GM18907 (cell line): Measurements from ENCODE around the gene STPG4.
"Not testable (repeated sequence)": the region's sequence is repeated elsewhere in the genome, so short reads cannot be mapped to it uniquely, and the experiment has no call there.

Experiments
- ATAC-seq: cut with Tn5 transposase; IDR thresholded peaks from one replicate; pipeline ENCODE4 v1.9.1; 2021; ENCODE audit warnings: mild to moderate bottlenecking, moderate library complexity; ENCODE audit not compliant: unreplicated experiment

STPG4 gene, protein sequence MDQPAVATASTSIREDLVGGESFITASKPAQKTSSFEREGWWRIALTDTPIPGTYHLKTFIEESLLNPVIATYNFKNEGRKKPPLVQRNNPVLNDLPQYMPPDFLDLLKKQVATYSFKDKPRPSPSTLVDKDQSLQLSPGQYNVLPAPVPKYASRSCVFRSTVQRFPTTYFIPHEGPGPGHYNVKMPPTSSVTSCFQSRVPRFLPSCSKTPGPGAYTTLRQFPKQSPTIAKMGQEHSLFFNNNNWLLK

DNA sequence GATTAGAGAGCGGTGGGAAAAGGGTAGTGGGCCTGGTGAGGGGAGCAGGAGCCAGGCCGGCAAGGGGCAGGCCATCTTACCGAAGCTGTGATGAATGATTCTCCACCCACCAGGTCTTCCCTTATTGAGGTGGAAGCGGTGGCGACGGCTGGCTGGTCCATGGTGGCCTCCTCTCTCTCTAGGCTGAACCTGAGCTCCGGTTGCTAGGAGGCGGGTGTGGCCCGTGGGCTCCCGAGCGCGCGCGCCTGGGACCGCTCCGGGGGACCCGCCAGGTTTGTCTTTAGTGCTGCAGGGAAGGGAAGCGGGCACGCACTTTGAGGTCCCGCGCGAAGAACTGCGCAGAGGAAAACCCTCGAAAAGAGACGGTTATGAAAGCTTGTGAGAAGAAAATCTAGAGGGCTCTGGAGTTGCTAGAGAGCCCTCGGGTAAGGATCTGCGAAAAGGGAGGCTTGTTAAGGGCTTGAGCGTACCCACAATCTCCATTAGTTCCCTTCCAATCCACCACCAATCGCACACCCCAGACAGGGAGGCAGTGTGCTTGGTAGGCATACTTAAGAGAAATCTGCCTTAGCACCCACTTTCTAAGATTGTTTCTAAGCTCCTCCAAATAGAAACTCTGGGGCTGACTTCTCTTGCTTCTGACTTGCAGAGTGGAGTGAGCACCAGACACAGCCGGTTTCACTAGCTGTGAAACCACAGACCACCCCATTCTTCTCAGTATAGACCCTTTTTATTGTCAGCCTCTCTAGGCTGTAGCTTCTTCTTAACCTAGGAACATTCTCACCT lies at the start of gene STPG4:
TSS of gene STPG4 (minus strand) at position 218 of the 786 bp plus-strand sequence. CDS start at position 161, 57 bp downstream.
- no peak for ATAC-seq

DNA sequence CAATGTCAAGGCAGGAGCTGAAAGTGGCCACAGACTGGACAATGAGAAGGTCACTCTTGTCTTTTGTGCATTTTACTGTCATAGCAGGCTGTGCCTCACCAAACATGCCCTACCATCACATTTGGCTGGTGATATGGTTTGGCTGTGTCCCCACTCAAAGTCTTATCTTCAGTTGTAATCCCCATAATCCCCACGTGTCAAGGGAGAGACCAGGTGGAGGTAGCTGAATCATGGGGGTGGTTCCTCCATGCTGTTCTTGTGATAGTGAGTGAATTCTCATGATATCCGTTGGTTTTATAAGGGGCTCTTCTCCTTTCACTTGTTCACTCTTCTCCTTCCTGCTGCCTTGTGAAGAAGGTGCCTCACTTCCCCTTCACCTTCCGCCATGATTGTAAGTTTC lies 49.6 kb upstream of the STPG4 start:
- no peak for ATAC-seq

DNA sequence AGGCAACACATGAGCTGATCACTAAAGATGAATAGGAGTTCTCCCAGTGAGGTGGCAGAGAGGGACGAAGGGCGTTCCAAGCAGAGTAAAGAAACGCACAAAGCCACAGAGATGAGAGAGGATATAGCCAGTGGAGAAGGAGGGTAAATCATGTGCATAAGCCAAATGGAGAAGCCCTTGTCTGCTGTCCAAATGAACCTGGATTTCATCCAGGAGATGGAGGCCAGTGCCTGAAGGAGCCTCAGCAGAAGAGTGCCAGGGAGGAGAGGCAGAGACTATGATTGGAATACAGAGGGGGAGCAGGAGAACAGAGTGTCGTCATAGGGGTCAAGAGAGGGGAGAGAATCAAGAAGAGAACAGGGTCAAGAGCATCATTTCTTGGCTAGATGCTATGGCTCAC lies 48.9 kb upstream of the STPG4 start:
- no peak for ATAC-seq

DNA sequence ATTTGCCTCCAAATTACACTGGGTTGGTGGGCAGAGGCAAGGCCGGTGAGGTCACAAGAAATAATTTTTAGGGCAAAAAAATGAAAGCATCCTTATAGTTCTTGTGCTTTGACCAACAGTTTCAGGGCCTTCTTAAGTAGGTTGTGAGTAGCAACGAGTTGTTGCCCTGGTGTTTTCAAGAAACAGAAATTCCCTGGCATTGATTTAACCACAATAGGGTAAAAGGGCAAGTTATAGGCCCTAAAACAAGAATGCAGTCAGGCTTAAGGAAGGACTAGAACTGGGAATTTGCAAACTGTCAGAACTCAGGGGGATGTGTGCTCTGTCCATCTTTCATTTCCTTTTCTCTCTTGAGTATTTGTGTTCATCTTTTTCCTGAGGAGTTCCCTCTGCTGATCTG lies 46.1 kb upstream of the STPG4 start:
- ATAC-seq: no peak

DNA sequence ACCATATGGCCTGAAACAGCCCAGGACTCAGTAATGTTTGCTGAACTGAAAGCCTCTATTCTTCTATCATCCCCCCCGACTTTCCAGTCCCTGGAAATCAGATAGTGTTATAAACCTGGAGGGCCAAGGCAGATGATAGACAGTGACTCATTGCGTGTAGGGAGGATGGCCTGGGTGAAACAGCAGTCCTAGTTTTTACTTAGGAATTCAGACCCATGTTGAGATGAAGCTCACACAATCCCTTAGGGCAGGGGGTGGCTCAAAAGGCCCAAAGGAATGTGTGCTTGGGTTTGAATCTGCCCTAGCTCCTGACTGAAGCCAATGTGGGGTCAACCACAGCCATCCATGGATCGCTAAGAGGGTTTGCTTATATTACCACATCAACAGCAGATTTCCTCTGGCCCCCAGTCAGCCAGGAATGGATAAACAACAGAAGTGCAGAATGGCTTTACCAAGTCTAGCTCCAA lies 43.9 kb upstream of the STPG4 start:
- ATAC-seq: no peak

DNA sequence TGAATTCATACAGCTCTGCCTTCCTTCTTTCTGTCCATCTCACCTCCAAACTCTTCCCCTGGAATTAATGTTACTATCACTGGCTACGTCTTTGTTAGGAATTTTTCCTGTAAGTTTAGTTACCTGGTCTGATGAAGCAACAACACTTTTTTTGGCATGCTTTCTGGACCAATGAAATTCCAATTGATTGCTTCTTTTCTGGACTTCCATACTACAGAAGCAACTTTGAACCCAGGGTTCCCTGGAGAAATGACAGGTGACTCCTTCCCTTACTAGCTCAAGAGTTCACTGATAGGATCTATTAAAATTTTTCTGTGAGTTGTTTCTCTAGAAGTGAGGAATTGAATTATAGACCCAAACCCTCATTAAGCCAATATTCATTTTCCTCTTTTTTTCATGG lies 41.4 kb upstream of the STPG4 start:
- ATAC-seq: no peak

DNA sequence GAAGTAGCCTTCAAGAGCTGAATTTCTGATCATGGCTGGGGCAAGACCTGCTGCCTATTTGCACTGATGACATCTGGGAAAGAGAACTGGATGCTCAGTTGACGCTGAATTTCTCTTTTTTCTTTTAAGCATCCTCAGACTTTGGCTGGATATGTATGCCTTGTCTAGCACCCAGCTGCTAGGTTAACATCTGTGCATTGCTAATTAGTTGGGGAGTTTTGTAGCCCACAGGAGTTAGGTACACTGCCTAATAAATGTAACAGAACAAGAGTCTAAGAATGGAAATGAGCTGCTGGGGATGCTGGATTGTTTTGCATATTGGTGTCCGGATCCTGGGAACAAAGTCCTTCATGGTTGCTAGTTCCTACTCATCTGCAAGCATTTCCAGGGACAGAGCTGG lies 40.9 kb upstream of the STPG4 start:
- no peak for ATAC-seq

DNA sequence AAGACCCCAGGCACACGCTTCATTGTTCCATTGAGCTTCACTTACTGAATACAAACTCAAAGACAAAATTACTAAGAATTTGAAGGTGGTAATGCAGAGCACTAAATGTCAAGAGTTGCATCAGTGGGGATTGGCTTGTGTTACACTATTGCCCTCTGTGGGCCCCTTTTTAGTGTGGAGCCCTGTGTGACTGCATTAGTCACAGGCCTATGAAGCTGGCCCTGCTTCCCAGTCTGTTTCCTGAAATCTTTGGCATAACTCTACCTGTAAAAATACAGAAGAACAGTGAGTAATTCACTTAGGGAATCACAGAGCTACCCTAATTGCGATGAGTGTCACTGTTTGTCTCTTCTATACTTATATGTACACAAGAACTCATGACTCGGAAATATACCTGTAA lies 40.0 kb upstream of the STPG4 start:
- ATAC-seq: no peak

DNA sequence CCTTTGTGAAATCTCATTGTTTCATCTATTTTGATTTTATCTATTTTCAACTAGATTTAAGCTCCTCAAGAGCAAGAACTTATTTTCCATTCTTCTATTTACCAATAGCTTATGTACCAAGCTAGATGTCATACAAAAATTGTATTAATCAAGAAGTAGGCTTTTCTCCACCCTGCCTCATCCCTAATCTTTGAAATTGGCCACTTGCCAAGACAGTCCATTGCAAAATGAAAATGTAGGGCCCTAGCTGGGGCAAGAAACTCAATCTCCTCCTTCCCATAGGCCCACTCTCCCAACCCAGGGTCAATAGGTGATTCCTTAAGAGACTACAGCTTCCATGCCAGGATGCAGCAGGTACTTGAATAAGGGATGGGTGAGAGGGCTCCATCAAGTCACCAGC lies 39.3 kb upstream of the STPG4 start:
- ATAC-seq: no peak

DNA sequence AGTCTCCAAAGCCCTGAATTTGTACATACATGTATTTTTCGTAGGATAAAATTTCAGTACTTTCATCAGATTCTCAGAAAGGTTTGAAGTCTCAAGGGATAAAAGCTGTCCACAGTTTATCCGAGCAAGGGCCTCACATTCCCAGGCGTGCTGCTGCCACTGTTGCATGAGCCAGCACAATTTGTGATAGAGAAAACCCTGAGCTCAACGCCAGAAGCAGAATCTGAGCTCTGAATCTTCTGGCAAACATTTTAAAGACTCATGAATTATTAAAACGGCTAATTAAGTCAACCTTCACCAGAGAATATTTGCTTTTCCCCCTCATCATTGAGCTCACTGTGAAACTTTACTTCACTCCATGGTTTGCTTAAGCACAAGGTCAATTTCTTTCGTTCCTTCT lies 38.5 kb upstream of the STPG4 start:
- no peak for ATAC-seq

DNA sequence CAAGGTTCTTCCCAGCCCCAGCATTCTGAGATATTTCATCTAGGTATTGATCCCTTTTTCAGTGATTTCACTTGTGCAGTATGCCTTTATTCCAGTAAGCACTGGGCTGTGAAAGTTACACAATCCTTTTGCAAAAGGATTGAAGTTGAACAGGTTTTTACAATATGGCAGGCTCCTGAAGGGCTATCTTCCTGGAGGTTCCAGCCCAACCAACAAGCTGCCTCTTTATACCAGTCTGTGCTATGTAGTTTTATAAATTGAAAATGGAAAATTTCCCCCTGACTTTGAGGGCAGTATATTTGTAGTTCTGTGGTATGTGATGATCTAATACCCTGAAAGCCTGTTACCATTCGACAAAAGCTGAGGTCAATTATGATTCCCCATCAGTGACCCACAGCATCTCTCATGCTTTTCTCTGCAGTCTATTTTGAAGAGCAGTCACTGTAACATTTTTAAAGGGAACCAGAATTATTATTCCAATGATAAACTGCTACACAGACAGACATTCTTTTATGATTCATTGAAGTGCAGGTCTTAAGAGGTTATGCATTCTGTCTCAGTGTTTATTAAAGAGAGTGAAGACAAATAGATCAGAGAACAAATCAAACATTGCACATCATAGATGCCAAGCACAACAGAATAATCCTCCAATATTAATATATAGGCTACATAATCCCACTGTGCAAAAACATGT lies 35.2 kb upstream of the STPG4 start:
- no peak for ATAC-seq

DNA sequence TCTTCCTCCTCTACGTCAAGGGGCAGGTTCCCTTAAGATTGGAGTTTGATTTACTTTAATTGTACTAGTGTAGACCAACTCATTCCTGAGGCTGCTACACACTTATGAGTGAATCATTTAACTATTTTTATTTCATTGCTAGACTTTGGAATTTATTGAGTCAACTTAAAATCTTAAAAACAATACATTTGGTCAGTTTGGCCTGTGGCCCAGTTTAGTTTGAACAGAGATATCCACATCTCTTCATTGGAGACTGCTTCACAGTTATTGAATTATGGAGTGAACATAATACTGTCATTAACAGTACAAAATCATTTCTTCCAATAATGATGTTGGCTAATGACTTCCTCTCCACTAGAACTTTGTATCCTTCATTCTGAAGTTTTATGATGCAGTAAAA lies 34.5 kb upstream of the STPG4 start:
- ATAC-seq: no peak

DNA sequence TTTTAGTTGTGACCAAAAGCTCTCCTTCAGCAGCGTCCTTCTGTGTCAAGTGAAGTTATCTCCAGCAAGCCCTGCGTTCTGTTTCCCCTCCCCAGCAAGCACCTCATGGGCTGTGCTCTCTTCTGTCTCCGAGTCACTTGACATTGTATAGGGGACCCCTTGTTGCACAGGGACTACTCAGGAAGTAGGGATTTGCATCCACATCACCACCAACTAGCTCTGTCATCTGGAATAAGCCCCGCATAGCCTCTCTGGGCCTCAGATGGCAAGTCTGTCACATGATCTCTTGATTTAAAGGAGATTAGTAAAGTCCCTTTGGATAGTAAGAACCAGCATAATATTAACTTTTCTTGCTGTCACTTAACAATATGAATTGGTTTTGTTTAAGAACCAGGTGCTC lies 32.0 kb upstream of the STPG4 start:
- ATAC-seq: no peak

DNA sequence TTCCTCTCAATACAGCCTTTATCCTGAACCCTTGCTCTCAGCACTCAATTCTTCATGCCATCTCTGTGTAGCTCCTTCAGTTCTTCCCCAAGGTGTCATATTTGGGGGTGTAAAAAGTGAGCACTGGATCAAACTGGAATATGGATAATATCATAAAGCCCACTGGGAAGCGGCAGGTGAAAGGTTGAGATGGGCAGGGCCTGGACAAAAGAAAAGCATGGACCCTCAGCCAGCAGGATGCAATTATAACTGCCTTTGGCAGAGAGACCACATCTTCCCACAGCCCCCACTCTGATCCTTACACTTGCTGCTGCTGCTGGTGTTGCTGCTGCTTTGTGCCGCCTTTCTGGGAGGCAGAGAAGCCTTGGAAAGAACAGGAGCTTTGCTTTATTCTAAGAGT lies 31.2 kb upstream of the STPG4 start:
- no peak for ATAC-seq

DNA sequence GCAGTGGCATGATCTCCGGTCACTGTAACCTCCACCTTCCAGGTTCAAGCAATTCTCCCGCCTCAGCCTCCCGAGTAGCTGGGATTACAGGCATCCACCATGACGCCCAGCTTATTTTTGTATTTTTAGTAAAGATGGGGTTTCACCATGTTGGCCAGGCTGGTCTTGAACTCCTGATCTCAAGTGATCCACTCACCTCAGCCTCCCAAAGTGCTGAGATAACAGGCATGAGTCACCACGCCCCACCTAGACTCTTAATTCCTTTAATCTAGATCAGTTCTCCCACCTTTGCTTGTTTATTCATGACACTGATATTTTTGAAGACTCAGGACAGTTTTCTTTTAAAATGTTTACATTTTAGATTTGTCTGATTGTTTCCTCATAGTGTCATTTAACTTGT lies 30.0 kb upstream of the STPG4 start:
- not testable (repeated sequence) for ATAC-seq

DNA sequence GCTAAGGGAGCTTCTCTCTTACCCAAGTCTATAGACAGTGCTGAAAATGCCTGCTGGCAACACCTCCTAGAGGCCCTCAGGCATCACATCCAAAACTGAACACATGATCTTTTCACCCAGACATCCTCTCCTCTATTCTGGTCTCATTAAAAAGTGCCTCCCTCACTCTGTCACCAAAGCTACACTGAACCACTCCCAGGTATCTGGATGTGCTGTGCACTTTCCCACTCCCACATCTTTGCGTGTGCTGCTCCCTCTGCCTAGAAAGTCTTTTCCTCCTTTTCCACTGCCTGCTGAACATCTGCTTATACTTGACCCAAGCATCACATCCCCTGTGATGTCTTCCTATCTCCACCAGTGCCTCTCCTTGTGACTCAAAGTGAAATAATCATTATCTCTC lies 26.1 kb upstream of the STPG4 start:
- no peak for ATAC-seq

DNA sequence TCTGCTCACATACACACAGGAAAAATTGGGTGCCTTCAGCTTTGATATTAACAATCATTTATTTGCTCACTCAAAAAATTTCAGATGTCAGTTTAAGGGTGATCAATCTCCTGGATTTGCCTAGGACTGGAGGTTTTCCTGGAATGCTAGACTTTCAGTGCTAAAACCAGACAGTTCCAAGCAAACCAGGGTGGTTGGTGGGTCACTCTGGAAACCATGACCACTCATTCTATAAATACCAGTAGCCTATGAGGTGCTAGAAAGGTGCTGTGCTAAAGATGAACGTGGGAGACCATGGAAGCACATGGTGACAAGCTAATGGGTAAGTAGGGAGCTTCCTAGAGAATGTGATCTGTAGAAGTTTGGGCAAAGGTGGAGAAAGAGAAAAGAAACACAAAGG lies 25.4 kb upstream of the STPG4 start:
- ATAC-seq: no peak

DNA sequence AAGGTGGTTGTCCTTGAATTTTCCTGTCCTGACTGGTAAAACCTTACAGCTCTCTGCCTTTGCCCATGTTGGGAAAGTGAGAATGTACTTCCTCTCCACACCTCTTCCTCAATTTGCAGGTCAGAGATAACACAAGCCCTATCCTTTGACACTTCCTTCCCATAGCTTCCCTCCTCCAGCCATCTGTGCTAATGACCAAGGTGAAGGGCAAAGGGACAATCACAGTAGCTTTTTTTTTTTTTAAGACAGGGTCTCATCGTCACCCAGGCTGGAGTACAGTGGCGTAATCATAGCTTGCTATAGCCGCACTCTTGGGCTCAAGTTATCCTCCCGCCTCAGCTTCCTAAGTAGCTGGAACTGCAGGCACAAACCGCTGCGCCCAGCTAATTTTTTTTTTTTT lies 24.3 kb upstream of the STPG4 start:
- ATAC-seq: no peak

DNA sequence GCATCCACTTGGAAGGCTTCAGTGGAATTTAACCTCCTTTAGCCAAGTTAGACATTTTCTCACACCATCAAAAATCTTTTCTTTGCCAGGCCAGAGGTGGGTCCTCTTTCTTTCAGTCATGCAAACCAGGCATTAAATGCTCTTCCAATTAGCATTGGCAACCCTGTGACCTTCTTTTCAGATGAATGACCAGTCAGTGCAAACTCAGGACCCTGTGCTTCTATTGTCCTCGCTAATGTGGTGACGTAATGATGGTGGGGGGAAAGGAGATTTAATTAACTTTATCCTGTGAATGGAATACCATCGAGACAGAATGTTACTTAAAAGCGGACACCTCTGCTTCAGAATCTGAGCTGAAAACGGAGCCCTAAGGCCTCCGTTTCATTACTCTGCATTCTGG lies 23.2 kb upstream of the STPG4 start:
- ATAC-seq: no peak

DNA sequence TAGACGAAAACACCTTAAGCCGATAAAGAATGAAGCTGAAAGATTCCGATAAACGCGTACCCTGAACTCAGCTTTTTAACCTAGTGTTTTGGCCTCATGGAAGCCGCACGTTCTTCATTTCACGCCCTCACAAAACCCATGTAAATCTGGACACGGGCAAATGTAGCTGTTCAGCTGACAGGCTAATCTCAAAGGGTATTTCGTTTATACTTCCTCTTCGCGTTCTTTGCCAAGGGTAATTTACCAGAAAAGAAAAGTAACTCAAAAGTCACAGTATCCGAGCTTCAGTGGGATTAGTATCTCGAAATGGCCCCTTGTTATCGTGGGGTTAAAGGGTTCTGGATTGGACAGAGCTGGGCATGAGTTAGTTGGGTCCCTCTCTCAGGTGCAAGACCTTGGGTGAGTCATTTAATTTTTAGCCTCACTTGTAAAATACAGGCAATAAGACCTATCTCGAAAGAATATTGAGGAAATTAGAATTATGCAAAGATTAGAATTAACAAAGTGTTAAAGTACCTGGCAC lies 22.0 kb upstream of the STPG4 start:
- ATAC-seq: peak; percentile 12

DNA sequence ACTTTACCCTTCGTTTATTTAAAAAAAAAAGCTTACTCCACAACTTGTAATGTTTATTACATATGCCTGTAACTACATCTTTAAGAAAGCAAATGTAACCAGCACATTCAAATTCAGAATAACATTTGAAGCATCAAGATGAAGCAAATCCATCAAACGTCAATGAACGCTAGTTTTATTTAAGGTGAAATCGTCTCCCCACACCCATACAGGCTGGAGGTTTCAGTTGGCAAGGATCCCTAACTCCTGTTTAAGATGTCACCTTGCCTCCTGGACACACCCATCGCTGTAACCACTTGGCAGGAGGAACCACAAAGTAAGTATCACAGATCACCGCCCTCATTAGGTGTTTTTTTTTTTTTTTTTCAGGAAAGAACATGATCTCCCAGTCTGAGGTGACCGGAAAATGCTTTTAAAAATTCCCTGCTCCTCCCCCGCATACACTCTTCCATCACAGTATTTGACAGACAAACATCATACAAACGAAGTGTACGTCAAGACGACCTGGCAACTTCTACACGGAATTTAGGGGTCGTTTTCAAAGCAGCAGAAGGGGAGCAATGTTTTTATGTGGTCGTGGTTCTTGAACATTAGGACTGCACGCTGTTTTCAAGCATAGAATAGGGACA lies 19.7 kb upstream of the STPG4 start:
- no peak for ATAC-seq
